CD4-positive, alpha-beta T cell treated with Interferon gamma for 1 hour (primary cell): ENCODE data around the gene DCP1A.
"Not testable (repeated sequence)": the region's sequence is repeated elsewhere in the genome, so short reads cannot be mapped to it uniquely, and the experiment has no call there.

Experiments used
- DNase-seq: peaks from one replicate; pipeline ENCODE4 v3.0.0-alpha.2; 2020

Gene DCP1A

DNA sequence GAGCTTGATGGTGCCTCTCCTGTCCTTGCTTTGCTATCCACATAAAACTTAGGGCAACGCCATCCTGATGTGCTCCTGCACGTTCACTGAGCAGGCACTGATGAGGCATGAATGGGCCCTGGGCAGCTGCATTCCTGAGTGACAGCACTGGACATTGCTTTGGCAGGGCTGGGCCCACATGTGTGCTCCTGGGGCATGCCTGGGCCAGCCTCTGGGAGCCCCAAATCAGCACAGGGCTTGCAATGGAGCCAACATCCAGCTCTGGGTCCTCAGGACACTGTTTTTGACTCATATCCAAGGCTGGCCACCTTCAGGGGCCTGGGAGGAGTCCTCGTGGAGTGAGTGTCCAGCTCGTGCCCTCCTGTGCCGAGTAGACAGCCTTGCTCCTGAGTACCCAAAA, 85.6 kb downstream of the DCP1A start:
- no peak for DNase-seq

DNA sequence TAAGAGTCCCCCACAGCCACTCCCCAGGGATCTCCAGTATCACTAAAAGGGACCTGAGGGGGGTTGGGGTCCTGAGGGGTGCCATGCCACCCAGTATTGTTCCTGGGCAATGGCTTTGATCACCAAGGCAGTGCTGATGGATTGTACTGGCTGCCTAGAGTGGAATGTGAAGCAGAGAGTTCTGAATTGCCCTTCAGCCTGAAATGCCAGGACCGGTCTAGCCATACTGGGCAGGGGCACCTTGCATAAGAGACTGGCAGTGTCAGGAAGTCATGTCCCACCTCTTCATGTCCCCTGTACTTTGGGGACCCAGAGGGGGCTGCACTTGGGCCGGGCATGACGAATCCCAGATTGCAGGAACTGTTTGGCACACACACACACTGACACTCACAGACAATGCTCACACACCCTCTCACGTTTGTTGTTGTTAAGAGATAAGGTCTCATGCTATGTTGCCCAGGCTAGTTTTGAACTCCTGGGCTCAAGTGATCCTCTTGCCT, 87.0 kb downstream of the DCP1A start:
- no peak for DNase-seq

GRCh38 chr3:53259427-53260259, 87.7 kb downstream of the DCP1A start:
- no peak for DNase-seq

DNA sequence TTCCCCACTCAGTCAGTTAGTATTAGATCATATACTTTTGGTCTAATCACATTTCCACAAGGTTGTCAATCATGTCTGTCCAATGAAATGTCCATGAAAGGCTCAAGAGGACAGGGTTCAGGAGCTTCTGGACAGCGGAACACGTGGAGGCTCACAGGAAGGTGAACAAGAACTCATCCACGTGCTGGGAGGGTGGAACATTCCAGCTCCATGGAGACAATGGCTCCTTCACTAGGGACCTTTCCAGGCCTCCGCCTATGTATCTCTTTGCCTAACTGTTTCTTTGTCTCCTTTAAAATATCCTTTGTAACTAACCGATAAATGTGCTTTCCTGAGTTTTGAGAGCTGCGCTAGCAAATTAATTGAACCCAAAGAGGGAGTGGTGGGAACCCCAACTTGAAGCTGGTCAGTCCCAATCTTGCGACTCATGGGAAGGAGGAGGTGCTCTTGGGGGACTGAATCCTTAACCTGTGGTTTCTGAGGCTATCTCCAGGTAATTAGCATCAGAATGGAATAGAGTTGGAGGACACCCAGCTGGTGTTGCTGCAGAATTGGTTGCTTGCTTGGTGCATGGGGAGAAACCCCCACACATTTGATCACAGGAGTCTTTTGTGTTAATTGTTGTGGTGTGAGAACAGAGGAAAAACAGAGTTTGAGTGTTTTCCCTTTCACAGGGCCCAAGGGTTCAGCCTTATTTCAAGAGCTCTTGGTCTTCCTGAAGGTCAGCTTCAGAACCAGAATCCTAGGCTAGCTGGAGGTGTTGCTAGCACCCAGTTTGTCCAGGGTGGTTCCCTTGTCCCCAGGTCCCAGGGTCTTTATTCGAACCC, 88.5 kb downstream of the DCP1A start:
- no peak for DNase-seq

DNA sequence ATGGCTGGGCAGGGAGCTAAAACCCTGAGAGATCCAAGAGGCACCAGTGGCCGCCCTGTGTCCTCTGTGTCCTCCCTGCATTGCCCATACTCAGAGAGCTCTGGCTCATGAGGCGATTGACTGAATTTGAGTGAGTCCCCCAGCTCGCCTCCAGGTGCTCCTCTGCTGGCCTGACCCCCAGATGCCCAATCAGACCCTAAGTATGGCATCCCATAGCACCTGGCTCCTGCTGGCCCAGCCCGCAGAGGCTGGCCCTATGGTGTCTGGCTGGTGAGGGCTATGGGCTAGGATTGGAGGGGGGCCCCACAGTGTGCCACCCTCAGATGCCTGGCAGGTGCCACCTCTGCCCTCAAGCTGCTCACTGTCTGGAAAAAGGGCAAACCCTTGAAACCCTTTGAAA, 89.9 kb downstream of the DCP1A start:
- no peak for DNase-seq

DNA sequence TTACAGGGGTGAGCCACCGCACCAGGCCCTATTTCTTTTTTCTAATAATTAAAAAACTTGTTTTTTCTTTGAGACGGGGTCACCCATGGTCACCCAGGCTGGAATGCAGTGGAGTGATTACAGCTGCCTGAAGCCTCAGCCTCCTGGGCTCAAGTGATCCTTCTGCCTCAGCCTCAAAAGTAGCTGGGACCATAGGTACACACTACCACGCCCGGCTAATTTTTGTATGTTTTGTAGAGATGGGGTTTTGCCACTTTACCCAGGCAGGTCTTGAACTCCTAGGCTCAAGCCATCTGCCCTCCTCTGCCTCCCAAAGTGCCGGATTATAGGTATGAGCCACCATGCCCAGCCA, 90.7 kb downstream of the DCP1A start:
- DNase-seq, result no peak

DNA sequence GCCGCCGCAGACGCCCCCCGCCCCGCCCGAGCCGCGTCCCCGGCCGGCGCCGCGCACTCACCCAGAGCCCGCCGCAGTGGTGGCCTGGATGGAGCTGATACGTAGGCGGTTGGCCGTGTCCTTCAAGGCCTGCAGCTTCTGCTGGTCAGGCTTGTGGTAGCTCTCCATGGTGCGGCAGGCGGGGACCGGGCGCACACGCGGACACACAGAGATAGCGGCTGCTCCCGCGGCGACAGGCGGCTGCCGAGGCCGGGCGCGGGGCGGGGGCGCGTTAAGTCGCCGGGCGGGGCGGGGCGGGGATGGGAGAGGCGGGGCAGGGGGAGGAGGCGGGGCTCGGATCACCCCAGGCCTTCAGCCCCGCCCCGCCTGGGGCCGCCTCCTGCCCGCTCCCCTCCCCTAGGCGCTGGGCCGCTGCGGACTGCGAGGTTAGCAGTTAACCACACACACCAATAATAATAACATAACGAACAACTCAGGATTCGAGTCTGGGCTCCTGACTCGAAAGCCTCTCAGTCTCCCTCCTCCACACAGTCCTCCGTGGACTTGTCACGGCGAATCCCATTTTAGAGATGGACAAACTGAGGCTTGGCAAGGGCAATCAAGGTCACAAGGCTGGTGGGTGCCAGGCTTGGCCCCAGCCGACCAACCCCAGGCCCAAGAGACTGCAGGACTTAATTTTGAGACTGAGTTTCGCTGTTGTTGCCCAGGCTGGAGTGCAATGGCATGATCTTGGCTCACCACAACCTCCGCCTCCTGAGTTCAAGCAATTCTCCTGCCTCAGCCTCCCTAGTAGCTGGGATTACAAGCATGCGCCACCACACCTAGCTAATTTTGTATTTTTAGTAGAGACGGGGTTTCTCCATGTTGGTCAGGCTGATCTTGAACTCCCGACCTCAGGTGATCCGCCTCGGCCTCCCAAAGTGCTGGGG, 91.3 kb downstream of the DCP1A start, which contains the start of gene TKT:
Gene TKT (minus strand): TSS at position 248 of the 929 bp plus-strand sequence. CDS start 80 bp downstream, at position 168.
- DNase-seq, result peak; percentile 81

DNA sequence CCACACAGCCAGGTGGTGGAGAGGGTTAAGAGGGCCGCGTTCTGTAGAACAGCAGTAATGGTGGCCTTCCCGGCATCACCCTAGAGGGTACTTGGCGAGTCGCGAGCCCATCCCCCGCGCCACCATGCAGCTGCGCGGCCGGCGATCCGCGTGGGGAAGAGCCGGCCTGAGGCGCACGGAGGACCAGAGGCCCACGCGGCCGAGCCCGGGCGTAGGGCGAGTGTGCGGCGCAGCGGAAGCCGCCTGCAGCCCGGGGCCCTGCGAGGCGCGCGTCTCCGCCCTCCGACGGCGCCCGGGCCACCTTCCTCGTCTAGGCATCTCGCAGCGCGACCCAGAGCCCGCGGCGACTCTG, 91.9 kb downstream of the DCP1A start:
- DNase-seq, result no peak

GRCh38 chr3:53254509-53255422, 92.6 kb downstream of the DCP1A start:
- peak; percentile 29 for DNase-seq

DNA sequence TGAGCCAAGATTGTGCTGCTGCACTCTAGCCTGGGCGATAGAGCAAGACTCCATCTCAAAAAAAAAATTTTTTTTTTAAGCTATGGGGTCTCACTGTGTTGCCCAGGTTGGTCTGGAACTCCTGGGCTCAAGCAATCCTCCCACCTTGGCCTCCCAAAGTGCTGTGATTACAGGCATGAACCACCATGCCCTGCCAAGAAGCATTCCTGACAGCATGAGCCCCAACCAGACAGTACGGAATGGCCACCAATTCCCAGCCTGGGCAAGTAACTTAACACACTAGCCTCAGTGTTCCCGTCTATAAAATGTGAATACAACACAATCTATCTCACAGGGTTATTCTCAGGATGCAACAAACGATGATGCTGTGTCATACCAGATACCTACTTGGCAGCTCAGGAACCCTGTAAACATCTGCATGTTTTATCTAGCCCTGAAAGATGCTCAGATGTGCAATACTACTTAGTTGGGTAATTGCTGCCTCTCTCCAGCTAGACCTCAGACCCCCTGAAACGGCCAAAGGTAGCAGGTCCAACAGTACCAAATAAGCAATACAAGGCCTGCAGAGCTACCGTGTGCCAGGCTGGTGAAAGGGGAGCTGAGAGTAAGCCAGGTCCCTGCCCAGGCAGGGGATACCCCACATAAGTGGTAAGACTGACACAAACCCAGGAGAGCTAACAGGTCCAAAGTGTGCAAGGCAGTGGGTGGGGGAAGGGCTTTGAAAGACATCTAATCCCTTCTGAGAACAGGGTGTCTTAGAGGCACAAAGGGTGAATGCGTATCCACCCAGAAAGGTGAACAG, 93.4 kb downstream of the DCP1A start:
- DNase-seq, result no peak

- DNase-seq, result not testable (repeated sequence)
These were observed 94.4 kb downstream of the DCP1A start for GRCh38 chr3:53252947-53253322.

- DNase-seq, result no peak
These were observed 95.0 kb downstream of the DCP1A start for GRCh38 chr3:53252096-53252946.

GRCh38 chr3:53250881-53251605, 96.3 kb downstream of the DCP1A start:
- DNase-seq, result no peak

DNA sequence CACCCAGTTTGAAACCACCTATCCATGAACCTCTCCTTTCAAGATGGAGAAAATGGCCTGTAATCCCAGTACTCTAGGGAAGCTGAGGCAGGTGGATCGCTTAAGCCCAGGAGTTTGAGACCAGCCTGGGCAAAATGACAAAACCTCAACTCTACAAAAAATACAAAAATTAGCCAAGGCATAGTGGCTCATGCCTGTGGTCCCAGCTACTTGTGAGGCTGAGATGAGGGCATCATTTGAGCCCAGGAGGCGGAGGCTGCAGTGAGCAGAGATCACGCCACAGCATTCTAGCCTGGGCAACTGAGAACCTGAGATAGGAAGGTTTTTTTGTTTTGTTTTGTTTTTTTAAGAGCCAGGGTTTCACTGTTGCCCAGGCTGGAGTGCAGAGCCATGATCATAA, 96.9 kb downstream of the DCP1A start:
- no peak for DNase-seq

DNA sequence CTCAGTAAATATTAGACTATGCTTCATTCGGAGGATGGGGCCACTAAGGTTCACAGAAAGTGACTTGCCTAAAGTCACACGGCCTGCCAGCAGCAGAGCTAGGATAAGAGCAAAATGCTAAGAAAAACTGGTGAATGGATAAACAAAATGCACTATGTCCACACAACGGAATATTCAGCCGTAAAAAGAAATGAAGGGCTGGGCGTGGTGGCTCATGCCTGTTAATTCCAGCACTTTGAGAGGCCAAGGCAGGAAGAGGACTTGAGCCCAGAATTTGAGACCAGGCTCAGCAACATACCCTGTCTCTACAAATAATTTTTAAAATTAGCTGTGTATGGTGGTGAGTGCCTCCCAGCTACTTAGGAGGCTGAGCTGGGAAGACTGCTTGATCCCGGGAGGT, 99.2 kb downstream of the DCP1A start:
- DNase-seq, result no peak

- no peak for DNase-seq
These were observed 99.7 kb downstream of the DCP1A start for GRCh38 chr3:53247619-53248018.

- no peak for DNase-seq
These were observed 103.1 kb downstream of the DCP1A start for GRCh38 chr3:53244271-53244670.

GRCh38 chr3:53243785-53244184, 103.6 kb downstream of the DCP1A start:
- no peak for DNase-seq

- no peak for DNase-seq
These were observed 104.2 kb downstream of the DCP1A start for GRCh38 chr3:53243165-53243564.
